NCI-H1694 treated with DMSO at 0.1 percent for 48 hours (cell line): ENCODE data around the gene RBM46.
"Not testable (repeated sequence)": the region's sequence is repeated elsewhere in the genome, so short reads cannot be mapped to it uniquely, and the experiment has no call there.

Source experiments
- DNase-seq: peaks from one replicate; lab custom pipeline; 2025; lab: John Stamatoyannopoulos, UW

Gene RBM46

DNA sequence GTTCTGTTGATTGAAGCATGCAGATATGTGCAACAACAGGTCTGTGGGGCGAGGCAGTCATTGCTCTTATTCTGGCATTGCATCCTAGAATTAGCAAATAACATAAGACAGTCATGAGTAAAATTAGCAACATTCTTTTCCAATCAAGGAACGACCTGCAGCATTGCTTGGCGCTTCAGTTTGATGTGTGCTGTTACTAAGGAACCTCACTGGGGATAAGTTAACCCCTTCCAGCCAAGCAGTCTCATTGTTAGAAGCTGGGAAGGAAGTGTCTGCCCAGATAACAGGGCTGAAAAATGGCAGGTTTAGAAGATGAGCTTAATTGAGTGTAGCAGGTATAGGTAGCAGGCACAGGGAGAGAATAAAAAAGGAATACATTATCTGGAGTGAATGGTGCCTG is 55.4 kb downstream of the RBM46 start:
- no peak for DNase-seq

DNA sequence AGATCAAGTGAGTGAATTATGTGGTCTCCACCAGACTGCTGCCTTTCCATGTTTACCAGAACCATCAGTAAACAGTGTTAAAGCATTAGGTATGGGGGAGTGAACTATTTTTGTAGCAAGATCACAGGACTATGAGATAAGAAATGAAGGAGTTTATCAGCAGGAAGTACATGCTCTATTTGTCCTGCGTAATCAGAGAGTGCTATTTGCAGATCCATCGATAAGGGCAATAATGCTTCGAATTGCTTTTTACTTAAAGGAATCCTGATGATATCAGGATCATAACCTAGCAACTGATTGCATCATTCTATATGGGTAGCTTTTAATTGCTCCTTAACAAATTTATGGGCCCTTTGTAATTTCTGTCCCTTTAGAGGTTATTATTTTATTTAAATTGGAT is 57.1 kb downstream of the RBM46 start:
- DNase-seq = no peak

DNA sequence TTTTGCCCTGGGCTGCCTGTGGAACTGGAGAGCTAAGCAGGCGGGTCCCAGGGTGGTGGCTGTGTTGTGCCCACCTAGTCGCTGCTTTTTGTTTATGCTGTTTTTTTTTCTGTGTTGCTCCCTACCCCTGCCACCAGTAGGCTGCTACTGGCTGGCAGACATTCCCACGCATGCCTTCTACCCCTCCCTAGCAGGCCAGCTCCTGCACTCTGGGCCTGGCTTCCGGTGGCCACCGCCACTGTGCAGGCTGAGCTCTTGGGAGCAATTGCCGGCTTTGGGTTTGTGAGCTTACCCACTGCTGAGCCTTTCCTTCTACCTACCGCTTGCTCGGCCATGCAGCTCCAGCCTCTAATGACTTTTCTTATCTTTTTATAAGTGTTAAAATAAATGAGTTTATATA is 57.6 kb downstream of the RBM46 start:
- DNase-seq = no peak

- DNase-seq = no peak
These were observed 73.3 kb downstream of the RBM46 start for GRCh38 chr4:154854362-154854761.

GRCh38 chr4:154858166-154858565 is 77.1 kb downstream of the RBM46 start:
- no peak for DNase-seq

DNA sequence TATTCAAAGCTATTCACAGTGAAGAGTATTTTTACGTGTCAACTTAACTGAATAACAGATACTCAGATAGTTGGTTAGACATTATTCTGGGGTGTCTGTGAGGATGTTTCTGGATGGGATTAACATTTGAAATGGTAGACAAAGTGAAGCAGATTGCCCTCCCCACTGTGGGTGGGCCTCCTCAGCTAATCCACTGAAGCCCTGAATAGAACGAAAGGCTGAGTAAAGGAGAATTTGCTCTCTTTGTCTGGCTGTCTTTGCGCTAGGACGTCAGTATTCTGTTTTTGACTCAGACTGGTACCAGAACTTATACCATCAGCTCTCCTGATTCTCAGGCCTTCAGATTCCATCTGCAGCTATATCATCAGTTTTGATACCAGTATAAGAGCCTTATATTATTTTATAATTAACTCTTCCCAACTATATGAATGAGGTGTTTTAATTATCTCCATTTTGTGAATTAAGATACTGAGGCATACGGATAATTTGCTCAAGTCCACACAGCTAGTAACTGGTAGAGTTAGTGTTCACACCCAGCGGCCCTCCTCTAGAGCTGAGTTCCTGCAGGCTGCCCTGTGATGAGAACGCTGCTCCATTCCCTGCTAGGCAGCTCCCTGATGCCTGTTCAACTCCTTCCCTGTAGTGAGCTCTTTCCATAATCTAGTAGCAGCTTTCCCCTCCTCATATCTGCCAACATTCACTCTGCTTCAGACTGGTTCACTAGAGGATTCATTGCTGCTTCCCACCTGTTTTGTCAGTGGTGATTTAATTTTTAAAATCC is 87.5 kb downstream of the RBM46 start:
- no peak for DNase-seq

DNA sequence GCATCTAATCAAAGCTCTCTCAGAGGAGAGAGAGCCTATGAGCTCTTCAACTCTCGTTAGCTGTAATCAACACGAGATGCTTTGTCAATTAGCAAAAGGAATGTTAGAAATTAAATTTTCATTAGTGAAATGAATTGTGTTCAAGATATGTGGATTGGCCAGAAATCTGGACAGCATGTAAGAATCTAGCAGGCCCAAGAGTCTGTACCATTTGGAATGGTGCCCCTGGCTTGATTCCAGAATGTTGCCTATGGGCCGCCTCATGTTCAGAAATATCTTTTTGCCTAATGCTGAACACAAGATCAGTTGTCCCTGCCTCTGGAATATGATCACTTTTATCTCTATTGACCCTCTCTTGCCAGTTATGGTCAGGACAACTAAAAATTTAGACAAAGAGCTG is 88.2 kb downstream of the RBM46 start:
- DNase-seq = no peak

- no peak for DNase-seq
These were observed 91.1 kb downstream of the RBM46 start for GRCh38 chr4:154872198-154872597.

- not testable (repeated sequence) for DNase-seq
These were observed 93.0 kb downstream of the RBM46 start for GRCh38 chr4:154874049-154874448.

DNA sequence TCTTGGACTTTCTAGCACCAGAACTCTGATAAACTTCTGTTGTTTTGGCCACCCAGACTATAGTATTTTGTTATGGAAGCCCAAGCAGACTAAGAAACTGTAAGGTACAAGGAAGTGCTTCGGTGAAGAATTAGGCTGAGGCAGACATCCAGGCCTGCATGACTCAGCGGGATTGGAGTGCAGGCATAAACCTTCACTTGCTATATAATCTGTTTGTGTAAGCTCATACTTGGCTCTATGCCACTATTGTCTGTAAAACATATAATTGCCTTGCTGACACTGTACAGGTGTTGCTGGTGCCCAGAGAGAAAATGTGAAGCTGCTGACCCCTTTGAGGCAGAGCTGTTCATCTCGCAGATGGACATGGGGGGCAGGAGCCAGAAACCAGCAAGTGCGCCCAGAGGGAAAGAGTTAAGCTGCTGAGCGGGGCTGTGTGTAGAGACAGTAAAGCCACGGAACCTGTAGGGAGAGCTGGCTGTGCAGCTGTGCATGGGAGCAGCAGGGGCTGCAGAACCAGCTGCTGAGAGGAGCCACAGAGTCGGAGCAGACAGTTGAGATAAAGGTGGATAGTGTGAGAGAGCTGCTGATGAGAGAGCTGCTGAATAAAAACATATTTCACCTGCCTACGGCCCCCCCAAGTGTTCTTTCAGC is 96.2 kb downstream of the RBM46 start:
- DNase-seq = no peak
